Neural cell (in vitro differentiated cells): ENCODE data around the gene MTPN. TPM values are rescaled to one million over a fixed set of nuclear protein-coding genes. Genes with fewer than 3 reads are reported as not detected.

Source experiments
- H2AFZ ChIP-seq: fragments of 200-600, 300-800 bp; sonication (generic), shearing (Covaris generic); 2 replicates; pipeline ENCODE4 v1.6.0; 2014; ENCODE audit warnings: low read depth, mild to moderate bottlenecking, antibody characterized with exemption, low read length, moderate library complexity
- H3F3A ChIP-seq: fragments of 200-600 bp; shearing (Covaris generic); 2 replicates; pipeline ENCODE4 v1.6.1; 2016; ENCODE audit warnings: mild to moderate bottlenecking, moderate library complexity, mixed read lengths, antibody characterized with exemption, low read length; ENCODE audit not compliant: insufficient read depth, poor library complexity, severe bottlenecking
- H3K27ac ChIP-seq: fragments of 200-600, 300-800 bp; sonication (generic), shearing (Covaris generic); 2 replicates; pipeline ENCODE4 v1.5.1; 2014; ENCODE audit warnings: mild to moderate bottlenecking, low read length, moderate library complexity
- H3K27me3 ChIP-seq: fragments of 300-800, 200-600 bp; sonication (generic), shearing (Covaris generic); 2 replicates; pipeline ENCODE4 v1.6.0; 2014; ENCODE audit warnings: mild to moderate bottlenecking, low read depth, low read length, moderate library complexity; ENCODE audit not compliant: insufficient read depth
- H3K36me3 ChIP-seq: fragments of 300-800, 200-600 bp; sonication (generic), shearing (Covaris generic); 2 replicates; pipeline ENCODE4 v1.5.1; 2014; ENCODE audit warnings: mild to moderate bottlenecking, antibody characterized with exemption, low read length, moderate library complexity; ENCODE audit not compliant: insufficient read depth
- H3K4me2 ChIP-seq: fragments of 300-800, 200-600 bp; sonication (generic), shearing (Covaris generic); 2 replicates; pipeline ENCODE4 v1.6.0; 2014; ENCODE audit warnings: mild to moderate bottlenecking, low read length
- H3K4me3 ChIP-seq: fragments of 300-800, 200-600 bp; sonication (generic), shearing (Covaris generic); 2 replicates; pipeline ENCODE4 v1.5.1; 2014; ENCODE audit warnings: mild to moderate bottlenecking, low read length, moderate library complexity
- H3K79me2 ChIP-seq: fragments of 200-600 bp; shearing (Covaris generic); replicated peaks from 2 replicates; pipeline ENCODE4 v1.6.0; 2014; ENCODE audit warnings: mild to moderate bottlenecking, low read length, moderate library complexity; ENCODE audit not compliant: insufficient read depth
- H3K9ac ChIP-seq: fragments of 300-800, 200-600 bp; sonication (generic), shearing (Covaris generic); 2 replicates; pipeline ENCODE4 v1.6.1; 2016; ENCODE audit warnings: mild to moderate bottlenecking, low read length, mixed read lengths
- H3K9me2 ChIP-seq: fragments of 200-600 bp; shearing (Covaris generic); 2 replicates; pipeline ENCODE4 v1.6.1; 2016; ENCODE audit warnings: mild to moderate bottlenecking, low read length, mixed read lengths; ENCODE audit not compliant: insufficient read depth
- H3K9me3 ChIP-seq: fragments of 200-600, 300-800 bp; sonication (generic), shearing (Covaris generic); 2 replicates; pipeline ENCODE4 v1.6.1; 2016; ENCODE audit warnings: mild to moderate bottlenecking, mixed run types, low read length, moderate library complexity, mixed read lengths
- H4K20me1 ChIP-seq: fragments of 200-600 bp; shearing (Covaris generic); 2 replicates; pipeline ENCODE4 v1.6.1; 2016; ENCODE audit warnings: mild to moderate bottlenecking, mixed run types; ENCODE audit not compliant: insufficient read depth
- EP300 ChIP-seq: fragments of 450-650 bp; conservative IDR thresholded peaks from 2 replicates; pipeline ENCODE4 v1.6.1; 2014; ENCODE audit warnings: antibody characterized with exemption, mild to moderate bottlenecking, moderate library complexity; ENCODE audit not compliant: poor library complexity, severe bottlenecking
- EZH2 ChIP-seq: fragments of 200-600, 300-800 bp; shearing (Covaris generic), sonication (generic); IDR thresholded peaks from 2 replicates; pipeline ENCODE4 v1.6.1; 2014; ENCODE audit warnings: antibody characterized with exemption, low read length, borderline replicate concordance, mild to moderate bottlenecking; ENCODE audit not compliant: insufficient read depth, poor library complexity, severe bottlenecking
- MXI1 ChIP-seq: fragments of 450-650 bp; conservative IDR thresholded peaks from 2 replicates; pipeline ENCODE4 v1.6.1; 2014; ENCODE audit warnings: antibody characterized with exemption, mild to moderate bottlenecking; ENCODE audit not compliant: poor library complexity, severe bottlenecking
- POLR2AphosphoS5 ChIP-seq: IDR thresholded peaks from 2 replicates; pipeline ENCODE4 v1.6.1; 2012
- RAD21 ChIP-seq: fragments of 450-650 bp; conservative IDR thresholded peaks from 2 replicates; pipeline ENCODE4 v1.6.1; 2014; ENCODE audit warnings: antibody characterized with exemption, mild to moderate bottlenecking, moderate library complexity
- SMC3 ChIP-seq: fragments of 450-650 bp; conservative IDR thresholded peaks from 2 replicates; pipeline ENCODE4 v1.6.1; 2014; ENCODE audit warnings: antibody characterized with exemption, mild to moderate bottlenecking, moderate library complexity; ENCODE audit not compliant: poor library complexity
- TAF1 ChIP-seq: IDR thresholded peaks from 2 replicates; pipeline ENCODE4 v1.6.1; 2012; ENCODE audit warnings: low read depth
- polyA plus RNA-seq: library from polyadenylated mRNA; depleted of rRNA; stranded (reverse); fragments of >200 nt; gene quantifications from 2 replicates; pipeline ENCODE4 v1.2.3, GENCODE V29; 2014
- TF ChIP-seq, protein P1 (sequence below): IDR thresholded peaks from 2 replicates; pipeline ENCODE4 v1.6.1; 2012; ENCODE audit warnings: borderline replicate concordance
- TF ChIP-seq, protein P2 (sequence below): fragments of 450-650 bp; IDR thresholded peaks from 2 replicates; pipeline ENCODE4 v1.5.1; 2014; ENCODE audit warnings: antibody characterized with exemption, mild to moderate bottlenecking, moderate library complexity; ENCODE audit not compliant: poor library complexity, severe bottlenecking

Gene MTPN
- polyA plus RNA-seq, 1 donor from 2014 or later: 133 TPM

DNA sequence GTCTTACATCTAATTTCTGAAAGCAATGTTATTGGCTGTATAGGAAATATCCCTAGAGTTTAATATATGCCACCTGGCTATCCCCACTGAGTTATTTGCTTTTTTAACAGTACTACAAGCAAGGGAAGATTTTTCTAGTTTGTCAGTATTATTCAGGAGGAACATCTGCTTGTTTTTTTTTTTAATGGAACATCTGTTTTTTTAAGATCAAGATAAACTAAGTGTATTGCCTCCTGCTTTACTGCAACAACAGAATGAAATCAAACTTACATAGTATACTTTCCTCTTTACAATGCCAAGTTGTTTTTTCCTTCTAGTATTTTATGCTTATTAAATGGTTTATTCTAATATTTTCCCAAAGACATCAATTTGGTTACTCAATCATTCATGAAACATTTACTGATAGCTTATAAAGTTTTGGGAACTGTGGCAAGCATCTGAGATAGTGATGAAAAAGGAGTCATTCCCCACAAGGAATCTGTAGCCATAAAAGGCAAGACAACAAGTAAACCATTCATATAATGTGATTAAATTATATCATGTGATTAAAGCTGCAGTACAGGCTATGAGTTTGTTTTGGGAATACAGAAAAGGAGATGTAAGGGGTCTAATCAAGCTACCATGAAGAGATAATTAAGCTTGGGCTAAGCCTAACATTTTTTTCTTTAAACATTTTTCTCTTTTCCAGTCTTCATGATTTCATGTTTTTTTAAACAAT lies 17.4 kb downstream of the MTPN start:
- no peak overlapping the region for H3K27ac ChIP-seq
- H4K20me1 ChIP-seq: no peaks in the 10 kb centered on the region
- no peak overlapping the region for H3K4me2 ChIP-seq
- no peaks in the 10 kb centered on the region for H3F3A ChIP-seq
- H3K9ac ChIP-seq: no peak overlapping the region
- H3K9me3 ChIP-seq: no peaks in the 10 kb centered on the region
- no peak overlapping the region for H2AFZ ChIP-seq
- no peaks in the 10 kb centered on the region for H3K27me3 ChIP-seq
- no peaks in the 10 kb centered on the region for H3K36me3 ChIP-seq
- no peak overlapping the region for H3K4me3 ChIP-seq
- TF ChIP-seq POLR2AphosphoS5 (no peak), TAF1 (no peak), EZH2 (no peak), RAD21 (no peak), EP300 (no peak), SMC3 (no peak), MXI1 (no peak)
- TF ChIP-seq, protein P1, sequence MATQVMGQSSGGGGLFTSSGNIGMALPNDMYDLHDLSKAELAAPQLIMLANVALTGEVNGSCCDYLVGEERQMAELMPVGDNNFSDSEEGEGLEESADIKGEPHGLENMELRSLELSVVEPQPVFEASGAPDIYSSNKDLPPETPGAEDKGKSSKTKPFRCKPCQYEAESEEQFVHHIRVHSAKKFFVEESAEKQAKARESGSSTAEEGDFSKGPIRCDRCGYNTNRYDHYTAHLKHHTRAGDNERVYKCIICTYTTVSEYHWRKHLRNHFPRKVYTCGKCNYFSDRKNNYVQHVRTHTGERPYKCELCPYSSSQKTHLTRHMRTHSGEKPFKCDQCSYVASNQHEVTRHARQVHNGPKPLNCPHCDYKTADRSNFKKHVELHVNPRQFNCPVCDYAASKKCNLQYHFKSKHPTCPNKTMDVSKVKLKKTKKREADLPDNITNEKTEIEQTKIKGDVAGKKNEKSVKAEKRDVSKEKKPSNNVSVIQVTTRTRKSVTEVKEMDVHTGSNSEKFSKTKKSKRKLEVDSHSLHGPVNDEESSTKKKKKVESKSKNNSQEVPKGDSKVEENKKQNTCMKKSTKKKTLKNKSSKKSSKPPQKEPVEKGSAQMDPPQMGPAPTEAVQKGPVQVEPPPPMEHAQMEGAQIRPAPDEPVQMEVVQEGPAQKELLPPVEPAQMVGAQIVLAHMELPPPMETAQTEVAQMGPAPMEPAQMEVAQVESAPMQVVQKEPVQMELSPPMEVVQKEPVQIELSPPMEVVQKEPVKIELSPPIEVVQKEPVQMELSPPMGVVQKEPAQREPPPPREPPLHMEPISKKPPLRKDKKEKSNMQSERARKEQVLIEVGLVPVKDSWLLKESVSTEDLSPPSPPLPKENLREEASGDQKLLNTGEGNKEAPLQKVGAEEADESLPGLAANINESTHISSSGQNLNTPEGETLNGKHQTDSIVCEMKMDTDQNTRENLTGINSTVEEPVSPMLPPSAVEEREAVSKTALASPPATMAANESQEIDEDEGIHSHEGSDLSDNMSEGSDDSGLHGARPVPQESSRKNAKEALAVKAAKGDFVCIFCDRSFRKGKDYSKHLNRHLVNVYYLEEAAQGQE: no peak
- TF ChIP-seq, protein P2, sequence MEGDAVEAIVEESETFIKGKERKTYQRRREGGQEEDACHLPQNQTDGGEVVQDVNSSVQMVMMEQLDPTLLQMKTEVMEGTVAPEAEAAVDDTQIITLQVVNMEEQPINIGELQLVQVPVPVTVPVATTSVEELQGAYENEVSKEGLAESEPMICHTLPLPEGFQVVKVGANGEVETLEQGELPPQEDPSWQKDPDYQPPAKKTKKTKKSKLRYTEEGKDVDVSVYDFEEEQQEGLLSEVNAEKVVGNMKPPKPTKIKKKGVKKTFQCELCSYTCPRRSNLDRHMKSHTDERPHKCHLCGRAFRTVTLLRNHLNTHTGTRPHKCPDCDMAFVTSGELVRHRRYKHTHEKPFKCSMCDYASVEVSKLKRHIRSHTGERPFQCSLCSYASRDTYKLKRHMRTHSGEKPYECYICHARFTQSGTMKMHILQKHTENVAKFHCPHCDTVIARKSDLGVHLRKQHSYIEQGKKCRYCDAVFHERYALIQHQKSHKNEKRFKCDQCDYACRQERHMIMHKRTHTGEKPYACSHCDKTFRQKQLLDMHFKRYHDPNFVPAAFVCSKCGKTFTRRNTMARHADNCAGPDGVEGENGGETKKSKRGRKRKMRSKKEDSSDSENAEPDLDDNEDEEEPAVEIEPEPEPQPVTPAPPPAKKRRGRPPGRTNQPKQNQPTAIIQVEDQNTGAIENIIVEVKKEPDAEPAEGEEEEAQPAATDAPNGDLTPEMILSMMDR: no peak
- H3K79me2 ChIP-seq: peaks cover 31% of the 10 kb centered on the region
- H3K9me2 ChIP-seq: no peaks in the 10 kb centered on the region

DNA sequence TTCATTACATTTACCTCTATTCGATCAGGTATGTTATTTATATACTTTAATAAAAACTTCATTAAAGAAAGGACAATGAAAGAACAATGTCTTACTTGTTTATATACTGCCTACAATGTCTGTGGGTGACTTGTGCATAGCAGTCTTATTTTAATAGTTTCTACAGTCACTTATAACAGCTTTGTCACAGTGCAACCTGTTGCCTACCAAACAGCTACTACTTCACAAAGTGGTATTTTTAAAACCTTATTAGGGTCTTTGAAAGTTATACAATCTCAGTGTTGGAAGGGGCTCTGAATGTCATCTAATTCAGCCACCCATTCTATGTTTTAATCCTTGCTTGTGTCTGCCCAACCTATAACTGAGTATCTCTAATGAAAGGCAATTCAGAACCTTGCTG lies 19.0 kb downstream of the MTPN start:
- Histone ChIP-seq H3K27me3 (no peaks in the 10 kb centered on the region), H3K4me3 (no peak overlapping the region), H3K4me2 (no peak overlapping the region), H3K9ac (no peak overlapping the region), H2AFZ (no peak overlapping the region), H3F3A (no peaks in the 10 kb centered on the region), H3K9me3 (no peaks in the 10 kb centered on the region), H4K20me1 (no peaks in the 10 kb centered on the region), H3K9me2 (no peaks in the 10 kb centered on the region), H3K79me2 (peaks cover 36% of the 10 kb centered on the region), H3K27ac (no peak overlapping the region), H3K36me3 (no peaks in the 10 kb centered on the region)
- TF ChIP-seq EZH2 (no peak), TAF1 (no peak), RAD21 (no peak), POLR2AphosphoS5 (no peak), SMC3 (no peak), EP300 (no peak), MXI1 (no peak)
- TF ChIP-seq, protein P1: no peak
- TF ChIP-seq, protein P2: no peak
